Uterus (tissue), 2 donors: ENCODE measurements around the gene GBA2.

Source experiments
- CTCF ChIP-seq, 4 experiments: fragments of 200-600 bp in 2 of 4; fragments of 450-650 bp in 2 of 4; sonication (generic) in 2 of 4; IDR thresholded peaks; one replicate each; pipeline ENCODE4 v1.5.1; 2016 to 2019; ENCODE audit warnings: antibody characterized with exemption in 4 of 4, mild to moderate bottlenecking in 2 of 4, moderate library complexity in 1 of 4
- POLR2A ChIP-seq, 2 donors: fragments of 450-650 bp; IDR thresholded peaks; one replicate each; pipeline ENCODE4 v1.6.1; 2016; ENCODE audit warnings: antibody characterized with exemption in 2 of 2, mild to moderate bottlenecking in 1 of 2, moderate library complexity in 1 of 2

DNA sequence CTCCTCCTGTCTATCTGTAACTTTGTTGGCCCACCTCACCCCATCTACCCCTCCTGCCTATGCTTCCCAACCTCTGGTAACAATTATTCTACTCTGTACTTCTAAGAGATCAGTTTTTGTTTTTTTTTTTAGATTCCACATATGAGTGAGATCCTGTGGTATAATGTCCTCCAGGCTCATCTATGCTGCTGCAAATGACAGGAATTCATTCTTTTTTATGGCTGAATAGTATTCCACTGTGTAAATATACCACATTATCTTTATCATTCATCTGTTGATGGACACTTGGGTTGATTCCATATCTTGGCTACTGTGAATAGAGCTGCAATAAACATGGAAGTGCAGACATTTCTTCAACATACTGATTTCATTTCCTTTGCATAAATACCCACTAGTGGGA lies 34.4 kb upstream of the GBA2 start:
- TF ChIP-seq CTCF (IDR thresholded peaks at IDR 0.05) (no peak), POLR2A (IDR thresholded peaks at IDR 0.05) (no peak)
